Panc1 (cell line): ENCODE measurements around the gene PTPRA.
"Not testable (repeated sequence)": the region's sequence is repeated elsewhere in the genome, so short reads cannot be mapped to it uniquely, and the experiment has no call there.

ENCODE experiments used
- CTCF ChIP-seq: fragments of 450-650 bp; IDR thresholded peaks from 2 replicates; pipeline ENCODE4 v1.5.1; 2017; ENCODE audit warnings: mild to moderate bottlenecking
- POLR2AphosphoS5 ChIP-seq: IDR thresholded peaks from 2 replicates; pipeline ENCODE4 v1.6.1; 2012; ENCODE audit warnings: mild to moderate bottlenecking, low read depth, low read length, moderate library complexity
- REST ChIP-seq, 2 experiments: IDR thresholded peaks; 2 replicates each; pipeline ENCODE4 v1.6.1; 2011 to 2012; ENCODE audit warnings: low read depth in 2 of 2, control low read depth in 1 of 2, low read length in 1 of 2, mild to moderate bottlenecking in 1 of 2, moderate library complexity in 1 of 2; ENCODE audit not compliant: insufficient read depth in 1 of 2
- TCF7L2 ChIP-seq: IDR thresholded peaks from 2 replicates; pipeline ENCODE4 v1.6.1; 2011; ENCODE audit warnings: mild to moderate bottlenecking, low read depth, low read length, inconsistent platforms

- TF ChIP-seq REST (IDR thresholded peaks at IDR 0.05; ENCODE audit: insufficient read depth in 1 of 2, low read depth in 2 of 2, low read length in 1 of 2); CTCF; TCF7L2; POLR2AphosphoS5: not testable (repeated sequence)
Measured at GRCh38 chr20:3075315-3075714, 202.0 kb downstream of the PTPRA start.
